GM18511 (cell line): Measurements from ENCODE around the gene OR4Q2.
"Not testable (repeated sequence)": the region's sequence is repeated elsewhere in the genome, so short reads cannot be mapped to it uniquely, and the experiment has no call there.

Source experiments
- ATAC-seq: cut with Tn5 transposase; IDR thresholded peaks from one replicate; pipeline ENCODE4 v1.9.1; 2021; ENCODE audit warnings: mild to moderate bottlenecking, moderate library complexity; ENCODE audit not compliant: unreplicated experiment

Gene OR4Q2

GRCh38 chr14:20001863-20002262, at the start of gene OR4Q2:
TSS of gene OR4Q2 (plus strand) at chr14:20002163.
- ATAC-seq = no peak

GRCh38 chr14:19969735-19970134, 32.2 kb upstream of the OR4Q2 start:
- not testable (repeated sequence) for ATAC-seq

- no peak for ATAC-seq
Observed at GRCh38 chr14:19974844-19975243, 27.1 kb upstream of the OR4Q2 start.

- no peak for ATAC-seq
Observed at GRCh38 chr14:19975291-19975690, 26.7 kb upstream of the OR4Q2 start, which contains the start of gene OR4K15. TSS of gene OR4K15 (plus strand) at chr14:19975591. CDS start at chr14:19975591, 0 bp downstream.

GRCh38 chr14:19993438-19993837, 8.5 kb upstream of the OR4Q2 start:
- no peak for ATAC-seq

GRCh38 chr14:20002319-20002718, 356 bp downstream of the OR4Q2 start:
- no peak for ATAC-seq

- ATAC-seq = no peak
Observed at GRCh38 chr14:20008156-20008555, 6.2 kb downstream of the OR4Q2 start.

GRCh38 chr14:20019257-20019865, 17.4 kb downstream of the OR4Q2 start, which contains the start of gene OR4K14:
TSS of gene OR4K14 (minus strand) at chr14:20019307. CDS start at chr14:20015193, 4,114 bp downstream.
- ATAC-seq = no peak

- ATAC-seq = no peak
Observed at GRCh38 chr14:20031058-20031457, 29.1 kb downstream of the OR4Q2 start.

GRCh38 chr14:20035449-20035848, 33.5 kb downstream of the OR4Q2 start:
- no peak for ATAC-seq

- no peak for ATAC-seq
Observed at GRCh38 chr14:20035938-20036337, 34.0 kb downstream of the OR4Q2 start, which contains the start of gene OR4K13. TSS of gene OR4K13 (minus strand) at chr14:20036038. CDS start at chr14:20034758, 1,280 bp downstream.

GRCh38 chr14:20044243-20044642, 42.3 kb downstream of the OR4Q2 start:
- no peak for ATAC-seq

GRCh38 chr14:20048202-20048601, 46.2 kb downstream of the OR4Q2 start:
- ATAC-seq = no peak
